Measurements from ENCODE around the gene OR4K5.

Gene OR4K5

GRCh38 chr14:19902409-19902808 is 18.0 kb upstream of the OR4K5 start:
- no peak for TF ChIP-seq CTCF (IDR thresholded peaks at IDR 0.05; ENCODE audit: borderline replicate concordance, control extremely low read depth, extremely low read depth, insufficient read depth, missing control alignments)
- DNase-seq (ENCODE audit: low spot score) = no peak
- in situ Hi-C loops (cut with MboI; ENCODE audit: low sequenced_read_pairs, unreplicated experiment) = no loop called here

GRCh38 chr14:19906665-19907064 is 13.7 kb upstream of the OR4K5 start:
- no peak for TF ChIP-seq CTCF (IDR thresholded peaks at IDR 0.05; ENCODE audit: borderline replicate concordance, control extremely low read depth, extremely low read depth, insufficient read depth, missing control alignments)
- in situ Hi-C loops (cut with MboI; ENCODE audit: low sequenced_read_pairs, unreplicated experiment) = no loop called here
- DNase-seq (ENCODE audit: low spot score) = no peak

GRCh38 chr14:19911114-19911513 is 9.3 kb upstream of the OR4K5 start:
- DNase-seq (ENCODE audit: low spot score) = no peak
- no peak for TF ChIP-seq CTCF (IDR thresholded peaks at IDR 0.05; ENCODE audit: borderline replicate concordance, control extremely low read depth, extremely low read depth, insufficient read depth, missing control alignments)
- in situ Hi-C loops (cut with MboI; ENCODE audit: low sequenced_read_pairs, unreplicated experiment) = no loop called here

GRCh38 chr14:19917243-19917642 is 3.2 kb upstream of the OR4K5 start:
- TF ChIP-seq CTCF (IDR thresholded peaks at IDR 0.05; ENCODE audit: borderline replicate concordance, control extremely low read depth, extremely low read depth, insufficient read depth, missing control alignments) = no peak
- in situ Hi-C loops (cut with MboI; ENCODE audit: low sequenced_read_pairs, unreplicated experiment) = no loop called here
- no peak for DNase-seq (ENCODE audit: low spot score)

- no peak for TF ChIP-seq CTCF (IDR thresholded peaks at IDR 0.05; ENCODE audit: borderline replicate concordance, control extremely low read depth, extremely low read depth, insufficient read depth, missing control alignments)
- in situ Hi-C loops (cut with MboI; ENCODE audit: low sequenced_read_pairs, unreplicated experiment) = no loop called here
- no peak for DNase-seq (ENCODE audit: low spot score)
These were observed 2.4 kb upstream of the OR4K5 start for GRCh38 chr14:19917955-19918518.

- DNase-seq (ENCODE audit: low spot score) = no peak
- no peak for TF ChIP-seq CTCF (IDR thresholded peaks at IDR 0.05; ENCODE audit: borderline replicate concordance, control extremely low read depth, extremely low read depth, insufficient read depth, missing control alignments)
- in situ Hi-C loops (cut with MboI; ENCODE audit: low sequenced_read_pairs, unreplicated experiment) = no loop called here
These were observed 1.7 kb upstream of the OR4K5 start for GRCh38 chr14:19918553-19919264.

Measured in GM13976 (cell line).